ENCODE data around the gene KCTD5.
A peak's percentile ranks its signal among the peaks of the same experiment; 100 is the strongest.

The KCTD5 gene

GRCh38 chr16:2715966-2716885 lies 33.9 kb downstream of the KCTD5 start:
- no peak overlapping the region for H3K4me3 ChIP-seq (ENCODE audit: low read depth, low read length)
- TF ChIP-seq CTCF (IDR thresholded peaks at IDR 0.05; ENCODE audit: low read depth, low read length) = no peak
- DNase-seq (ENCODE audit: low read depth, low spot score) = no peak
- in situ Hi-C loops (cut with HindIII; ENCODE audit: low sequenced_read_pairs) = no loop called here

- no peak for TF ChIP-seq CTCF (IDR thresholded peaks at IDR 0.05; ENCODE audit: low read depth, low read length)
- no peak for DNase-seq (ENCODE audit: low read depth, low spot score)
- in situ Hi-C loops (cut with HindIII; ENCODE audit: low sequenced_read_pairs) = no loop called here
- no peak overlapping the region for H3K4me3 ChIP-seq (ENCODE audit: low read depth, low read length)
Observed at GRCh38 chr16:2716948-2717347, 34.6 kb downstream of the KCTD5 start.

GRCh38 chr16:2717383-2718263 lies 35.3 kb downstream of the KCTD5 start:
- H3K4me3 ChIP-seq (ENCODE audit: low read depth, low read length) = no peak overlapping the region
- in situ Hi-C loops (cut with HindIII; ENCODE audit: low sequenced_read_pairs) = no loop called here
- DNase-seq (ENCODE audit: low read depth, low spot score) = no peak
- no peak for TF ChIP-seq CTCF (IDR thresholded peaks at IDR 0.05; ENCODE audit: low read depth, low read length)

- no peak for TF ChIP-seq CTCF (IDR thresholded peaks at IDR 0.05; ENCODE audit: low read depth, low read length)
- in situ Hi-C loops (cut with HindIII; ENCODE audit: low sequenced_read_pairs) = no loop called here
- no peak overlapping the region for H3K4me3 ChIP-seq (ENCODE audit: low read depth, low read length)
Observed at GRCh38 chr16:2719328-2720063, 37.2 kb downstream of the KCTD5 start.

GRCh38 chr16:2720064-2720457 lies 37.7 kb downstream of the KCTD5 start, which contains the start of gene PRSS27:
TSS of gene PRSS27 (minus strand) at chr16:2720224. CDS start at chr16:2720160, 64 bp downstream.
- H3K4me3 ChIP-seq (ENCODE audit: low read depth, low read length) = peak within 1 kb of the TSS; percentile 49
- in situ Hi-C loops (cut with HindIII; ENCODE audit: low sequenced_read_pairs) = no loop called here
- TF ChIP-seq CTCF (IDR thresholded peaks at IDR 0.05; ENCODE audit: low read depth, low read length) = no peak
- DNase-seq (ENCODE audit: low read depth, low spot score) = no peak

More at GRCh38 chr16:2719328-2720063, 37.2 kb downstream of the KCTD5 start:
- no peak for DNase-seq (ENCODE audit: low read depth, low spot score)
